ENCODE results near the gene EXT2. TPM values are rescaled to one million over a fixed set of nuclear protein-coding genes. Genes with fewer than 3 reads are reported as not detected.
A peak's percentile ranks its signal among the peaks of the same experiment; 100 is the strongest.

The EXT2 gene
- total RNA-seq, 1 donor from 2014 or later = 106 TPM

- Mint-ChIP-seq H3K27me3 (ENCODE audit: low read depth) (no peaks in the 10 kb centered on the region), H3K4me3 (ENCODE audit: unreplicated experiment) (no peak overlapping the region), H3K36me3 (ENCODE audit: low read depth) (peaks cover 6% of the 10 kb centered on the region), H3K9me3 (ENCODE audit: low read depth) (no peaks in the 10 kb centered on the region), H3K4me1 (ENCODE audit: low read depth) (peaks cover 22% of the 10 kb centered on the region), H3K27ac (ENCODE audit: unreplicated experiment) (peak overlapping the region; percentile 65)
- no peak for DNase-seq (ENCODE audit: low spot score)
- TF ChIP-seq CTCF (IDR thresholded peaks at IDR 0.05) = no peak
Measured at GRCh38 chr11:44229098-44229497, 133.6 kb downstream of the EXT2 start.

GRCh38 chr11:44229624-44230023 lies 134.1 kb downstream of the EXT2 start:
- Mint-ChIP-seq H3K4me3 (ENCODE audit: unreplicated experiment) (no peak overlapping the region), H3K4me1 (ENCODE audit: low read depth) (peaks cover 22% of the 10 kb centered on the region), H3K27me3 (ENCODE audit: low read depth) (no peaks in the 10 kb centered on the region), H3K36me3 (ENCODE audit: low read depth) (peaks cover 6% of the 10 kb centered on the region), H3K27ac (ENCODE audit: unreplicated experiment) (peak overlapping the region; percentile 65), H3K9me3 (ENCODE audit: low read depth) (no peaks in the 10 kb centered on the region)
- TF ChIP-seq CTCF (IDR thresholded peaks at IDR 0.05) = no peak
- no peak for DNase-seq (ENCODE audit: low spot score)

- Mint-ChIP-seq H3K27ac (ENCODE audit: unreplicated experiment) (no peak overlapping the region), H3K9me3 (ENCODE audit: low read depth) (no peaks in the 10 kb centered on the region), H3K36me3 (ENCODE audit: low read depth) (peaks cover 14% of the 10 kb centered on the region), H3K27me3 (ENCODE audit: low read depth) (no peaks in the 10 kb centered on the region), H3K4me1 (ENCODE audit: low read depth) (peaks cover 5% of the 10 kb centered on the region), H3K4me3 (ENCODE audit: unreplicated experiment) (no peak overlapping the region)
- DNase-seq (ENCODE audit: low spot score) = no peak
- TF ChIP-seq CTCF (IDR thresholded peaks at IDR 0.05) = no peak
Measured at GRCh38 chr11:44235765-44236201, 140.3 kb downstream of the EXT2 start.

- Mint-ChIP-seq H3K27me3 (ENCODE audit: low read depth) (no peaks in the 10 kb centered on the region), H3K4me3 (ENCODE audit: unreplicated experiment) (no peak overlapping the region), H3K27ac (ENCODE audit: unreplicated experiment) (no peak overlapping the region), H3K4me1 (ENCODE audit: low read depth) (peaks cover 5% of the 10 kb centered on the region), H3K9me3 (ENCODE audit: low read depth) (no peaks in the 10 kb centered on the region), H3K36me3 (ENCODE audit: low read depth) (peaks cover 14% of the 10 kb centered on the region)
- TF ChIP-seq CTCF (IDR thresholded peaks at IDR 0.05) = no peak
- DNase-seq (ENCODE audit: low spot score) = no peak
Measured at GRCh38 chr11:44236296-44236695, 140.8 kb downstream of the EXT2 start.

- H3K27ac Mint-ChIP-seq (ENCODE audit: unreplicated experiment) = no peak overlapping the region
Measured at GRCh38 chr11:44237156-44237555, 141.7 kb downstream of the EXT2 start.

More at GRCh38 chr11:44237156-44237555, 141.7 kb downstream of the EXT2 start:
- Mint-ChIP-seq H3K36me3 (ENCODE audit: low read depth) (peaks cover 14% of the 10 kb centered on the region), H3K9me3 (ENCODE audit: low read depth) (no peaks in the 10 kb centered on the region), H3K4me3 (ENCODE audit: unreplicated experiment) (no peak overlapping the region), H3K4me1 (ENCODE audit: low read depth) (peaks cover 9% of the 10 kb centered on the region), H3K27me3 (ENCODE audit: low read depth) (no peaks in the 10 kb centered on the region)
- no peak for TF ChIP-seq CTCF (IDR thresholded peaks at IDR 0.05)
- no peak for DNase-seq (ENCODE audit: low spot score)
